CD14-positive monocyte (primary cell): ENCODE results near the gene PAPPA2. TPM values are rescaled to one million over a fixed set of nuclear protein-coding genes. Genes with fewer than 3 reads are reported as not detected.

Source experiments
- DNase-seq, 3 donors: peaks; one replicate each; pipeline ENCODE4 v3.0.0-alpha.2; 2011 to 2022
- H2AFZ ChIP-seq: 2 replicates; pipeline ENCODE4 v1.6.0; 2012; ENCODE audit warnings: mild to moderate bottlenecking, low read depth, low read length, inconsistent platforms; ENCODE audit not compliant: insufficient read depth, poor library complexity, severe bottlenecking
- H3K27ac ChIP-seq, 2 donors: 1 replicate in 1 of 2; 2 replicates in 1 of 2; pipeline ENCODE4 v1.5.1; 2012 to 2013; ENCODE audit warnings: low read length in 2 of 2, control low read depth in 1 of 2, inconsistent platforms in 1 of 2, low read depth in 1 of 2, mild to moderate bottlenecking in 1 of 2
- H3K27me3 ChIP-seq, 2 donors: one replicate each; pipeline versions ENCODE4 v1.6.0 to v1.6.1; 2011 to 2013; ENCODE audit warnings: low read length in 2 of 2; ENCODE audit not compliant: control insufficient read depth in 2 of 2, insufficient read depth in 2 of 2
- H3K36me3 ChIP-seq, 2 donors: replicated peaks in 1 of 2; 1 replicate in 1 of 2; 2 replicates in 1 of 2; pipeline versions ENCODE4 v1.5.1 to v1.6.1; 2012 to 2013; ENCODE audit warnings: low read length in 2 of 2, control low read depth in 1 of 2, inconsistent platforms in 1 of 2, mild to moderate bottlenecking in 1 of 2; ENCODE audit not compliant: insufficient read depth in 2 of 2, control insufficient read depth in 1 of 2
- H3K4me1 ChIP-seq, 2 donors: 1 replicate in 1 of 2; 2 replicates in 1 of 2; pipeline versions ENCODE4 v1.5.1 to v1.6.1; 2012 to 2013; ENCODE audit warnings: low read length in 2 of 2, control low read depth in 1 of 2, inconsistent platforms in 1 of 2, mild to moderate bottlenecking in 1 of 2, moderate library complexity in 1 of 2; ENCODE audit not compliant: insufficient read depth in 2 of 2, control insufficient read depth in 1 of 2
- H3K4me2 ChIP-seq: replicated peaks from 2 replicates; pipeline ENCODE3; 2012; ENCODE audit warnings: low read length, moderate library complexity, mild to moderate bottlenecking; ENCODE audit not compliant: poor library complexity, severe bottlenecking; ENCODE audit errors: extremely low read depth
- H3K4me3 ChIP-seq, 3 experiments: fragments of 200-600 bp in 1 of 3; sonication (generic) in 1 of 3; replicated peaks in 1 of 3; 1 replicate in 2 of 3; 2 replicates in 1 of 3; pipeline ENCODE4 v1.5.1; 2011 to 2013; ENCODE audit warnings: low read length in 3 of 3, mild to moderate bottlenecking in 3 of 3, control low read depth in 2 of 3, low read depth in 2 of 3, inconsistent platforms in 1 of 3, moderate library complexity in 1 of 3
- H3K79me2 ChIP-seq: 2 replicates; pipeline ENCODE4 v1.6.0; 2012; ENCODE audit warnings: mild to moderate bottlenecking, control low read depth, inconsistent platforms, low read length, moderate library complexity; ENCODE audit not compliant: insufficient read depth
- H3K9ac ChIP-seq: 2 replicates; pipeline ENCODE4 v1.6.0; 2017; ENCODE audit warnings: low read length, mild to moderate bottlenecking; ENCODE audit not compliant: insufficient read depth, poor library complexity, severe bottlenecking
- H3K9me3 ChIP-seq, 2 donors: replicated peaks in 1 of 2; 1 replicate in 1 of 2; 2 replicates in 1 of 2; pipeline versions ENCODE4 v1.5.1 to v1.6.1; 2012 to 2013; ENCODE audit warnings: low read length in 2 of 2, control low read depth in 1 of 2; ENCODE audit not compliant: control insufficient read depth in 1 of 2, insufficient read depth in 1 of 2
- H4K20me1 ChIP-seq: 2 replicates; pipeline ENCODE4 v1.6.0; 2012; ENCODE audit warnings: mild to moderate bottlenecking, low read length, control low read depth, moderate library complexity; ENCODE audit not compliant: insufficient read depth
- H3K27ac Mint-ChIP-seq, 7 donors: one replicate each; pipeline ENCODE4 v1.8.0; 2020; ENCODE audit warnings: mild to moderate bottlenecking in 7 of 7, mixed read lengths in 7 of 7, moderate library complexity in 6 of 7, inconsistent platforms in 2 of 7
- H3K27me3 Mint-ChIP-seq, 3 donors: one replicate each; pipeline ENCODE4 v1.8.0; 2021 to 2022; ENCODE audit warnings: low read depth in 3 of 3, mild to moderate bottlenecking in 3 of 3, mixed read lengths in 3 of 3, moderate library complexity in 3 of 3, inconsistent platforms in 1 of 3
- H3K36me3 Mint-ChIP-seq, 2 donors: one replicate each; pipeline ENCODE4 v1.8.0; 2020; ENCODE audit warnings: mixed read lengths in 2 of 2, inconsistent platforms in 1 of 2, mild to moderate bottlenecking in 1 of 2
- H3K4me1 Mint-ChIP-seq: one replicate; pipeline ENCODE4 v1.8.0; 2020; ENCODE audit warnings: mild to moderate bottlenecking, mixed read lengths
- H3K4me3 Mint-ChIP-seq, 2 donors: one replicate each; pipeline ENCODE4 v1.8.0; 2020; ENCODE audit warnings: mild to moderate bottlenecking in 2 of 2, mixed read lengths in 2 of 2, moderate library complexity in 1 of 2
- H3K9me3 Mint-ChIP-seq, 7 donors: one replicate each; pipeline ENCODE4 v1.8.0; 2020 to 2022; ENCODE audit warnings: mixed read lengths in 7 of 7, mild to moderate bottlenecking in 6 of 7, moderate library complexity in 6 of 7, inconsistent platforms in 2 of 7
- WGBS: methylation state at CpG from one replicate; pipeline ENCODE4 v1.1.5; 2013; ENCODE audit warnings: missing lambda C conversion rate; ENCODE audit not compliant: insufficient coverage; 5-methylcytosine and 5-hydroxymethylcytosine counted together
- intact Hi-C, 2 donors: fragments of 100-400 bp; cut with micrococcal nuclease; formaldehyde crosslinking; loops; one replicate each; pipeline versions ENCODE4 v1.15.0 to v1.15.1; 2023
- polyA plus RNA-seq, 3 donors: library from polyadenylated mRNA; depleted of rRNA in 1 of 3; unstranded in 2 of 3; stranded (reverse) in 1 of 3; fragments of 300-500 nt in 2 of 3; fragments of >200 nt in 1 of 3; fragmentation: Illumina TruSeq in 2 of 3; gene quantifications; 1 replicate in 2 of 3; 2 replicates in 1 of 3; pipeline ENCODE4 v1.2.3, GENCODE V29; 2012 to 2021
- TF ChIP-seq, protein P1 (sequence below): fragments of 200-600 bp; IDR thresholded peaks from one replicate; pipeline ENCODE4 v1.8.0; 2022; ENCODE audit warnings: antibody characterized with exemption, mild to moderate bottlenecking

The PAPPA2 gene
- polyA plus RNA-seq, 3 donors: not detected

DNA sequence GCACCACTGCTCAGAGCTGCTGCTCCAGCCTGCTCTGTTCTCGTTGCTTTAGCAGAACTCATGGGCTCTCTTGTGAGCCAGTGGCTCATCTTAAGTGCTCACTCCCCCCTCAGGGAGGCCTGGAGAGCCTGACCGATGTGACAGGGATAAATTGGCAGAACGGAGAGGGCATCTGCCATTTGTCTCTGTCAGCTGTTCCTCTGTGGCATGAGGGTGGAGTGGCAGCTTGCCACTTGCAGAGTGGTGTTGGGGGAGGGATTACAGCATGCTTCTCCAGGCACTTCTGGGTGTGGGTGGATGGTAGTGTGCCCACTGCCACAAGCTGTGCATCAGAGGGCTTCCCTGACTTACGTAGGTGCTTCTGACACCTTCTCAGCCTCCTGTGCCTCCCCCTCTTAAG lies 229.5 kb downstream of the PAPPA2 start:
- Mint-ChIP-seq H3K27ac (no peak overlapping the region), H3K9me3 (no peaks in the 10 kb centered on the region), H3K4me1 (no peaks in the 10 kb centered on the region), H3K27me3 (no peaks in the 10 kb centered on the region), H3K36me3 (no peaks in the 10 kb centered on the region), H3K4me3 (no peak overlapping the region)
- TF ChIP-seq, protein P1, sequence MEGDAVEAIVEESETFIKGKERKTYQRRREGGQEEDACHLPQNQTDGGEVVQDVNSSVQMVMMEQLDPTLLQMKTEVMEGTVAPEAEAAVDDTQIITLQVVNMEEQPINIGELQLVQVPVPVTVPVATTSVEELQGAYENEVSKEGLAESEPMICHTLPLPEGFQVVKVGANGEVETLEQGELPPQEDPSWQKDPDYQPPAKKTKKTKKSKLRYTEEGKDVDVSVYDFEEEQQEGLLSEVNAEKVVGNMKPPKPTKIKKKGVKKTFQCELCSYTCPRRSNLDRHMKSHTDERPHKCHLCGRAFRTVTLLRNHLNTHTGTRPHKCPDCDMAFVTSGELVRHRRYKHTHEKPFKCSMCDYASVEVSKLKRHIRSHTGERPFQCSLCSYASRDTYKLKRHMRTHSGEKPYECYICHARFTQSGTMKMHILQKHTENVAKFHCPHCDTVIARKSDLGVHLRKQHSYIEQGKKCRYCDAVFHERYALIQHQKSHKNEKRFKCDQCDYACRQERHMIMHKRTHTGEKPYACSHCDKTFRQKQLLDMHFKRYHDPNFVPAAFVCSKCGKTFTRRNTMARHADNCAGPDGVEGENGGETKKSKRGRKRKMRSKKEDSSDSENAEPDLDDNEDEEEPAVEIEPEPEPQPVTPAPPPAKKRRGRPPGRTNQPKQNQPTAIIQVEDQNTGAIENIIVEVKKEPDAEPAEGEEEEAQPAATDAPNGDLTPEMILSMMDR: no peak
- no peaks in the 10 kb centered on the region for H3K79me2 ChIP-seq
- no peaks in the 10 kb centered on the region for H3K9me3 ChIP-seq
- no peaks in the 10 kb centered on the region for H4K20me1 ChIP-seq
- no peak overlapping the region for H3K9ac ChIP-seq
- WGBS: 91% methylated on average over 2 of the region's 4 CpGs
- intact Hi-C loops: no loop called here
- H3K4me2 ChIP-seq: no peak overlapping the region
- H3K36me3 ChIP-seq: no peaks in the 10 kb centered on the region
- H2AFZ ChIP-seq: no peak overlapping the region
- no peaks in the 10 kb centered on the region for H3K27me3 ChIP-seq
- H3K27ac ChIP-seq: no peak overlapping the region
- no peaks in the 10 kb centered on the region for H3K4me1 ChIP-seq
- no peak for DNase-seq
- no peak overlapping the region for H3K4me3 ChIP-seq

DNA sequence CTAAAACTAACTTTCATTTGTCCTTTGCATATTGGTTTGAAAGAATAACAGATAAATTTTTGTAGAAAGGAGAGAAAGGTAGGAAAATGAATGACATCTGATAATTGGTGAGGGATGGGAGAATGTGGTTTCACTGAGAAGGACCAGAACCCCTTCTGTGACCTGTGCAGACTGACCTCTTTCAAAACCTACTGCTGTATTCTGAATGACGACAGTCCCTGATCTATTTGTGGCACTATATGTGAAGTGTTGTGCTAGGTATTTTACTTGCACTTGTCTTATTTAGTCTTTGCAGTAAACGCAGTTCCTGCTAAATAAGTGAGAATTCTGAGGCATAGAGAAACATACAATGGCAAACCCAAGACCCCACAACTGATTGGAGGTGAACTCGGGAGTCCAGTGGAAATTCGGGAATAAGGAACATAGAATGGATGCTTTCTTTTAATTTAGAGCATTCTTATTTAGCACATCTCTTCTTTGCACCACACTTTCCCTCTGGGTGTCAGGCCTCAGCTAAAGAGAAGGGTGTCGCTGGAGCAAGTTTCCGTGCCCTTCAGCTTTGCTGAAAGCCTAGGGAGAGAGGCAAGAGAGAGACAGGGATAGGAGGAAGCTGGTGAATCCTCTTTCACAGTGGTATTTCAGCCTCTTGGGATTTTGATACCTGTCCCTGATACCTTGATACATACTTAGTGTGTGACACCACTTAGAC lies 230.2 kb downstream of the PAPPA2 start:
- Histone ChIP-seq H3K79me2 (no peaks in the 10 kb centered on the region), H3K9ac (no peak overlapping the region), H3K27ac (no peak overlapping the region), H3K9me3 (no peaks in the 10 kb centered on the region), H3K4me3 (no peak overlapping the region), H3K36me3 (no peaks in the 10 kb centered on the region), H3K27me3 (no peaks in the 10 kb centered on the region), H3K4me1 (no peaks in the 10 kb centered on the region), H2AFZ (no peak overlapping the region), H4K20me1 (no peaks in the 10 kb centered on the region), H3K4me2 (no peak overlapping the region)
- intact Hi-C loops: no loop called here
- no peak for DNase-seq
- TF ChIP-seq, protein P1: no peak
- Mint-ChIP-seq H3K4me1 (no peaks in the 10 kb centered on the region), H3K36me3 (no peaks in the 10 kb centered on the region), H3K9me3 (no peaks in the 10 kb centered on the region), H3K27me3 (no peaks in the 10 kb centered on the region), H3K27ac (no peak overlapping the region), H3K4me3 (no peak overlapping the region)
- no CpG with 5 or more reads among the region's 6 CpGs for WGBS
